HepG2 (cell line): ENCODE data around the gene GALNT17. TPM values are rescaled to one million over a fixed set of nuclear protein-coding genes. Genes with fewer than 3 reads are reported as not detected.

Experiments used
- ATAC-seq: fragments of 200-7000 bp; cut with Tn5 transposase; 3 replicates; pipeline ENCODE4 v1.9.1; 2020; ENCODE audit warnings: mild to moderate bottlenecking, moderate library complexity
- BruUV-seq: library from RNA; stranded (reverse); fragments of 400-500 nt; replicated peaks from 2 replicates; lab custom pipeline; 2021; lab: Mats Ljungman, UMichigan
- CTCF ChIA-PET: fragments of 300-600 bp; formaldehyde crosslinking; extraction: SDS; loops from one replicate; lab custom pipeline; 2021; ENCODE audit warnings: low total read pairs, inconsistent platforms, low intra/inter-chr PET ratio; lab: Yijun Ruan, JAX
- POLR2A ChIA-PET: fragments of 350-600 bp; sonication (Branson Sonifier 250); formaldehyde crosslinking; loops from one replicate; lab custom pipeline; 2020; ENCODE audit warnings: antibody characterized with exemption, inconsistent platforms; lab: Yijun Ruan, JAX
- DNase-seq: peaks from one replicate; pipeline ENCODE4 v3.0.0-alpha.2; 2015; ENCODE audit warnings: low spot score
- FAIRE-seq: peaks from 3 replicates; lab custom pipeline; 2011; peaks lifted over from hg19 to GRCh38; lab: Jason Lieb, UNC
- H2AFZ ChIP-seq: one replicate; pipeline ENCODE4 v1.6.1; 2011; ENCODE audit warnings: low read length, inconsistent platforms
- H3K27ac ChIP-seq: fragments of 300-600 bp; 3 replicates; pipeline ENCODE4 v1.8.0; 2011; ENCODE audit warnings: mixed run types, mild to moderate bottlenecking, mixed read lengths, low read length, inconsistent platforms; ENCODE audit not compliant: insufficient read depth; ENCODE audit errors: extremely low read length
- H3K27me3 ChIP-seq, 2 experiments: fragments of 200-600 bp in 1 of 2; 2 replicates in 1 of 2; 3 replicates in 1 of 2; pipeline versions ENCODE4 v1.6.0 to v1.8.0; 2011; ENCODE audit warnings: low read length in 2 of 2, mild to moderate bottlenecking in 2 of 2, moderate library complexity in 2 of 2, inconsistent platforms in 1 of 2; ENCODE audit not compliant: insufficient read depth in 2 of 2, control insufficient read depth in 1 of 2
- H3K36me3 ChIP-seq, 2 experiments: fragments of 200-600 bp in 1 of 2; replicated peaks in 1 of 2; 2 replicates in 1 of 2; 3 replicates in 1 of 2; pipeline versions ENCODE4 v1.5.1 to v1.8.0; 2011; ENCODE audit warnings: low read length in 2 of 2, inconsistent platforms in 1 of 2; ENCODE audit not compliant: insufficient read depth in 2 of 2, control insufficient read depth in 1 of 2
- H3K4me1 ChIP-seq: 2 replicates; pipeline ENCODE4 v1.5.1; 2012; ENCODE audit warnings: low read length, inconsistent platforms; ENCODE audit not compliant: insufficient read depth
- H3K4me2 ChIP-seq: 2 replicates; pipeline ENCODE4 v1.6.0; 2011; ENCODE audit warnings: low read depth, low read length, inconsistent platforms
- H3K4me3 ChIP-seq, 3 experiments: fragments of 200-600 bp in 1 of 3; sonication (generic), shearing (Covaris generic) in 1 of 3; replicated peaks in 1 of 3; 2 replicates each; pipeline ENCODE4 v1.5.1; 2011 to 2016; ENCODE audit warnings: low read length in 3 of 3, inconsistent platforms in 2 of 3, low read depth in 2 of 3, mild to moderate bottlenecking in 2 of 3, control low read depth in 1 of 3, mixed read lengths in 1 of 3; ENCODE audit not compliant: insufficient read depth in 1 of 3
- H3K79me2 ChIP-seq: one replicate; pipeline ENCODE4 v1.6.1; 2011; ENCODE audit warnings: low read length, inconsistent platforms; ENCODE audit not compliant: insufficient read depth
- H3K9ac ChIP-seq: 2 replicates; pipeline ENCODE4 v1.6.0; 2011; ENCODE audit warnings: mild to moderate bottlenecking, low read depth, low read length, inconsistent platforms; ENCODE audit not compliant: insufficient read depth
- H3K9me3 ChIP-seq: 2 replicates; pipeline ENCODE4 v1.5.1; 2012; ENCODE audit warnings: mild to moderate bottlenecking, low read length
- H4K20me1 ChIP-seq: 2 replicates; pipeline ENCODE4 v1.6.0; 2011; ENCODE audit warnings: inconsistent platforms, mild to moderate bottlenecking, low read length, moderate library complexity; ENCODE audit not compliant: insufficient read depth
- CEBPB ChIP-seq: IDR thresholded peaks from 2 replicates; pipeline ENCODE4 v1.6.1; 2011; ENCODE audit warnings: low read depth, low read length, improper control_type of control experiment, borderline replicate concordance
- RBM22 ChIP-seq: fragments of 200-400 bp; formaldehyde crosslinking; optimal IDR thresholded peaks from 2 replicates; pipeline ENCODE3; 2017; ENCODE audit warnings: mild to moderate bottlenecking, low read length, moderate library complexity
- SNAPC4 ChIP-seq: sonication (generic); formaldehyde crosslinking; IDR thresholded peaks from 2 replicates; pipeline ENCODE4 v1.4.0; 2020; ENCODE audit warnings: mild to moderate bottlenecking, missing genetic modification reagents
- ZBTB8A ChIP-seq: sonication (generic); formaldehyde crosslinking; IDR thresholded peaks from 2 replicates; pipeline ENCODE4 v1.4.0; 2020; ENCODE audit warnings: mild to moderate bottlenecking, low read depth, missing genetic modification reagents, borderline replicate concordance
- ZNF781 ChIP-seq: sonication (generic); formaldehyde crosslinking; IDR thresholded peaks from 2 replicates; pipeline ENCODE4 v1.5.1; 2020; ENCODE audit warnings: borderline replicate concordance, mild to moderate bottlenecking, missing genetic modification reagents; ENCODE audit errors: not compliant biosample characterization
- ZSCAN21 ChIP-seq: sonication (generic); formaldehyde crosslinking; IDR thresholded peaks from 2 replicates; pipeline ENCODE4 v1.8.0; 2022; ENCODE audit warnings: mild to moderate bottlenecking, missing genetic modification reagents, moderate library complexity, borderline replicate concordance
- WGBS: methylation state at CpG from one replicate; pipeline ENCODE4 v1.1.6; 2017; ENCODE audit warnings: low lambda C conversion rate; 5-methylcytosine and 5-hydroxymethylcytosine counted together
- in situ Hi-C: cut with HindIII; loops from 2 replicates; pipeline ENCODE4 v1.10.0; 2017; ENCODE audit warnings: low pct_unique_long_range_greater_than_20kb; ENCODE audit not compliant: extremely low pct_ligation_motif_present
- intact Hi-C: fragments of 100-400 bp; cut with micrococcal nuclease; formaldehyde crosslinking; loops from one replicate; pipeline ENCODE4 v1.10.0; 2022; ENCODE audit not compliant: unreplicated experiment
- polyA plus RNA-seq, 8 experiments: library from polyadenylated mRNA; depleted of rRNA in 3 of 8; stranded (reverse) in 7 of 8; unstranded in 1 of 8; fragments of >200 nt; fragmentation: Illumina TruSeq in 4 of 8; extraction: Trizol in 4 of 8; gene quantifications; 2 replicates each; pipeline versions ENCODE4 v1.2.1 to v1.2.3, GENCODE V29; 2011 to 2016; ENCODE audit warnings: low read depth in 4 of 8, missing spikeins in 1 of 8, mixed read lengths in 1 of 8; ENCODE audit not compliant: insufficient read depth in 1 of 8
- total RNA-seq, 5 experiments: library from RNA; depleted of rRNA; stranded (reverse); fragments of >200 nt; fragmentation: Illumina TruSeq; extraction: Trizol; gene quantifications; 2 replicates each; pipeline ENCODE4 v1.2.3, GENCODE V29; 2016; ENCODE audit warnings: low read depth in 1 of 5

The GALNT17 gene
- total and polyA plus RNA-seq, 2 of the 13 experiments (the other 11 are each of a cell fraction or from before 2014, with no cell fraction given) = not detected

GRCh38 chr7:71300086-71300485 lies 168.1 kb downstream of the GALNT17 start:
- intact Hi-C loops (no loop called here), in situ Hi-C loops (no loop called here)
- ATAC-seq (no peak), FAIRE-seq (no peak), DNase-seq (no peak)
- WGBS = 8% methylated on average over 3 of the region's 3 CpGs
- no TSS peak for BruUV-seq
- no peak overlapping the region for H3K27ac ChIP-seq
- no peaks in the 10 kb centered on the region for H4K20me1 ChIP-seq
- no peak overlapping the region for H3K4me3 ChIP-seq
- TF ChIP-seq SNAPC4 (CRISPR knock-in tag) (no peak), ZBTB8A (CRISPR knock-in tag) (no peak), CEBPB (no peak), ZSCAN21 (CRISPR knock-in tag) (no peak), ZNF781 (CRISPR knock-in tag) (no peak), RBM22 (no peak)
- H2AFZ ChIP-seq = no peak overlapping the region
- ChIA-PET POLR2A (no interaction called here), CTCF (no interaction called here)
- no peak overlapping the region for H3K9ac ChIP-seq
- peaks cover 0 to 1% of the 10 kb centered on the region in 2 experiments; a peak in 1 of 5 replicates for H3K27me3 ChIP-seq
- H3K9me3 ChIP-seq = no peaks in the 10 kb centered on the region
- H3K79me2 ChIP-seq = no peaks in the 10 kb centered on the region
- H3K36me3 ChIP-seq = no peaks in the 10 kb centered on the region
- H3K4me2 ChIP-seq = no peak overlapping the region
- H3K4me1 ChIP-seq = peaks cover 10% of the 10 kb centered on the region
